Caco-2 (cell line): Measurements from ENCODE around the gene ESPL1. TPM values are rescaled to one million over a fixed set of nuclear protein-coding genes. Genes with fewer than 3 reads are reported as not detected.

Experiments
- BruUV-seq: library from RNA; stranded (reverse); fragments of 400-500 nt; replicated peaks from 2 replicates; lab custom pipeline; 2021; lab: Mats Ljungman, UMichigan
- CTCF ChIA-PET: fragments of 300-600 bp; sonication (Branson Sonifier 250); formaldehyde crosslinking; loops from one replicate; lab custom pipeline; 2022; ENCODE audit warnings: antibody characterized with exemption; lab: Charles Lee
- POLR2A ChIA-PET: fragments of 300-600 bp; sonication (Branson Sonifier 250); formaldehyde crosslinking; loops from one replicate; lab custom pipeline; 2022; ENCODE audit warnings: antibody characterized with exemption; lab: Charles Lee
- DNase-seq, 2 experiments: peaks; one replicate each; pipeline versions ENCODE4 v3.0.0 to v3.0.0-alpha.2; 2020 to 2022
- H3K27me3 ChIP-seq: replicated peaks from 2 replicates; pipeline ENCODE4 v1.6.0; 2011; ENCODE audit warnings: low read length; ENCODE audit not compliant: control insufficient read depth, insufficient read depth
- H3K36me3 ChIP-seq: 2 replicates; pipeline ENCODE4 v1.5.1; 2011; ENCODE audit warnings: low read length; ENCODE audit not compliant: control insufficient read depth, insufficient read depth
- H3K4me1 ChIP-seq: fragments of 250-450 bp; sonication (Bioruptor Pico); 2 replicates; pipeline ENCODE4 v1.5.1; 2020; ENCODE audit warnings: mild to moderate bottlenecking
- H3K4me3 ChIP-seq: 2 replicates; pipeline ENCODE4 v1.5.1; 2011; ENCODE audit warnings: low read depth, mild to moderate bottlenecking, control low read depth, low read length
- H3K9me3 ChIP-seq: fragments of 250-450 bp; sonication (Bioruptor Pico); 2 replicates; pipeline ENCODE4 v1.5.1; 2020; ENCODE audit warnings: mild to moderate bottlenecking, moderate library complexity
- H3K27ac Mint-ChIP-seq: one replicate; pipeline ENCODE4 v1.8.0; 2022; ENCODE audit warnings: mixed read lengths; ENCODE audit not compliant: unreplicated experiment
- H3K27me3 Mint-ChIP-seq: one replicate; pipeline ENCODE4 v1.8.0; 2022; ENCODE audit warnings: mixed read lengths; ENCODE audit not compliant: insufficient read depth, unreplicated experiment
- H3K36me3 Mint-ChIP-seq: one replicate; pipeline ENCODE4 v1.8.0; 2022; ENCODE audit warnings: mild to moderate bottlenecking, mixed read lengths; ENCODE audit not compliant: insufficient read depth, unreplicated experiment
- H3K4me1 Mint-ChIP-seq: one replicate; pipeline ENCODE4 v1.8.0; 2022; ENCODE audit warnings: low read depth, mixed read lengths; ENCODE audit not compliant: unreplicated experiment
- H3K4me3 Mint-ChIP-seq: one replicate; pipeline ENCODE4 v1.8.0; 2022; ENCODE audit warnings: mild to moderate bottlenecking, moderate library complexity, mixed read lengths; ENCODE audit not compliant: unreplicated experiment
- H3K9me3 Mint-ChIP-seq: one replicate; pipeline ENCODE4 v1.8.0; 2022; ENCODE audit warnings: mixed read lengths; ENCODE audit not compliant: unreplicated experiment
- intact Hi-C: fragments of 100-400 bp; cut with micrococcal nuclease; formaldehyde crosslinking; loops from one replicate; pipeline ENCODE4 v1.10.0; 2022; ENCODE audit not compliant: unreplicated experiment
- total RNA-seq: library from RNA; stranded (reverse); gene quantifications from 2 replicates; pipeline ENCODE4 v1.2.3, GENCODE V29; 2022
- TF ChIP-seq, protein P1 (sequence below), 2 experiments: fragments of 200-600 bp in 1 of 2; IDR thresholded peaks; 1 replicate in 1 of 2; 2 replicates in 1 of 2; pipeline versions ENCODE4 v1.5.1 to v1.8.0; 2011 to 2022; ENCODE audit warnings: antibody characterized with exemption in 1 of 2, control low read depth in 1 of 2, inconsistent platforms in 1 of 2, low read depth in 1 of 2, low read length in 1 of 2, mild to moderate bottlenecking in 1 of 2, moderate library complexity in 1 of 2; ENCODE audit not compliant: insufficient read depth in 1 of 2, severe bottlenecking in 1 of 2, unreplicated experiment in 1 of 2

The ESPL1 gene
- total RNA-seq, 1 experiment from 2014 or later, result 32.3 TPM

DNA sequence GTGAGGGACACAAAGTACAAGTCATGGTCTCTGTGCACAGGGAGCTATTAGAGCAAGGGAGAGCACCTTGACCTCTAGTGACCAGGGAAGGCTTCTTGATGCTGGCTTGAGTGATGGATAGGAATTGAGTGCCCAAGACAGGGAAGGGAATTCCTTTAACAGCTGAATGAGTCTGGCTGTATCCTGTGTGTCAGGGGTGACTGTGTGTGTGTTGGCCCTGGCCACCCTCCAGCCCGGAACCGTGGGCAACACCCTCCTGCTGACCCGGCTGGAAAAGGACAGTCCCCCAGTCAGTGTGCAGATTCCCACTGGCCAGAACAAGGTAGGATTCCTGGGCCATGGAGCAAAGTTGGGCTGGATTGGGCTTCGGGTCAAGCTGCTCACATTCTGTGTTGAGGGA, 21.8 kb downstream of the ESPL1 start:
- BruUV-seq, result no TSS peak
- Mint-ChIP-seq H3K4me3 (no peak overlapping the region), H3K36me3 (peaks cover 19% of the 10 kb centered on the region), H3K9me3 (no peaks in the 10 kb centered on the region), H3K27ac (no peak overlapping the region), H3K27me3 (no peaks in the 10 kb centered on the region), H3K4me1 (no peaks in the 10 kb centered on the region)
- Histone ChIP-seq H3K4me1 (no peaks in the 10 kb centered on the region), H3K36me3 (peaks cover 2% of the 10 kb centered on the region; the same call in 1 of the 2 replicates), H3K27me3 (no peaks in the 10 kb centered on the region), H3K4me3 (no peak overlapping the region), H3K9me3 (no peaks in the 10 kb centered on the region)
- no peak for DNase-seq
- ChIA-PET CTCF (interaction anchor here (4.8 kb wide), 1 partner anchor 77 kb away, joined by 41 read pairs; no protein-coding TSS in a partner anchor), POLR2A (no interaction called here)
- TF ChIP-seq, protein P1, sequence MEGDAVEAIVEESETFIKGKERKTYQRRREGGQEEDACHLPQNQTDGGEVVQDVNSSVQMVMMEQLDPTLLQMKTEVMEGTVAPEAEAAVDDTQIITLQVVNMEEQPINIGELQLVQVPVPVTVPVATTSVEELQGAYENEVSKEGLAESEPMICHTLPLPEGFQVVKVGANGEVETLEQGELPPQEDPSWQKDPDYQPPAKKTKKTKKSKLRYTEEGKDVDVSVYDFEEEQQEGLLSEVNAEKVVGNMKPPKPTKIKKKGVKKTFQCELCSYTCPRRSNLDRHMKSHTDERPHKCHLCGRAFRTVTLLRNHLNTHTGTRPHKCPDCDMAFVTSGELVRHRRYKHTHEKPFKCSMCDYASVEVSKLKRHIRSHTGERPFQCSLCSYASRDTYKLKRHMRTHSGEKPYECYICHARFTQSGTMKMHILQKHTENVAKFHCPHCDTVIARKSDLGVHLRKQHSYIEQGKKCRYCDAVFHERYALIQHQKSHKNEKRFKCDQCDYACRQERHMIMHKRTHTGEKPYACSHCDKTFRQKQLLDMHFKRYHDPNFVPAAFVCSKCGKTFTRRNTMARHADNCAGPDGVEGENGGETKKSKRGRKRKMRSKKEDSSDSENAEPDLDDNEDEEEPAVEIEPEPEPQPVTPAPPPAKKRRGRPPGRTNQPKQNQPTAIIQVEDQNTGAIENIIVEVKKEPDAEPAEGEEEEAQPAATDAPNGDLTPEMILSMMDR (IDR thresholded peaks at IDR 0.05; ENCODE audit: insufficient read depth in 1 of 2, low read depth in 1 of 2, low read length in 1 of 2, severe bottlenecking in 1 of 2, unreplicated experiment in 1 of 2), result no peak
- intact Hi-C loops, result no loop called here

- Histone ChIP-seq H3K36me3 (peaks cover 2% of the 10 kb centered on the region; the same call in 1 of the 2 replicates), H3K4me3 (no peak overlapping the region), H3K9me3 (no peaks in the 10 kb centered on the region), H3K4me1 (no peaks in the 10 kb centered on the region), H3K27me3 (no peaks in the 10 kb centered on the region)
- no TSS peak for BruUV-seq
- H3K4me3 Mint-ChIP-seq, result no peak overlapping the region
- intact Hi-C loops, result no loop called here
- H3K4me1 Mint-ChIP-seq, result no peaks in the 10 kb centered on the region
- CTCF ChIA-PET, result interaction anchor here (0.6 to 4.8 kb wide), 5 partner anchors 31 to 929 kb away, joined by 3 to 41 read pairs (median 3); partner anchors contain the start of gene AAAS
- no peak overlapping the region for H3K27ac Mint-ChIP-seq
- H3K36me3 Mint-ChIP-seq, result peaks cover 17% of the 10 kb centered on the region
- POLR2A ChIA-PET, result no interaction called here
- no peaks in the 10 kb centered on the region for H3K9me3 Mint-ChIP-seq
- DNase-seq, result no peak
- TF ChIP-seq, protein P1 (IDR thresholded peaks at IDR 0.05; ENCODE audit: insufficient read depth in 1 of 2, low read depth in 1 of 2, low read length in 1 of 2, severe bottlenecking in 1 of 2, unreplicated experiment in 1 of 2), result no peak
- H3K27me3 Mint-ChIP-seq, result no peaks in the 10 kb centered on the region
Observed at GRCh38 chr12:53290661-53291060, 22.6 kb downstream of the ESPL1 start.

DNA sequence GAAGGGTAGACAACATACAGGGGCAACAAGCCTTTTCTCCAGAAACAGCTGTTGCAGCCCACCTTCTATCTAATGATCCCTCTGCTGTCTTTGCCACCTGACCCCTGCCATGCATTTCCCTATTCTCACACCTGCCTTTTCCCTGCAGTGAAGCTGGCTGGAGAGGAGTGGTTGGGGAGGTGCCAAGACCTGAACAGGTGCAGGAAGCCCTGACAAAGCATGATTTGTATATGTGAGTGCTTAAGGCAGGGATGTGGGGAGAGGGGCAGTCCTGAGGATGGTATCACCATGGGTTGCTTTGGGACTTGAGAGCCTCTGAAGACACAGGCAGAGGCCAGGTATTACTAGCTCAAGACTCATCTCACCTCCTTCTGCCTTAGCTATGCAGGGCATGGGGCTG, 24.3 kb downstream of the ESPL1 start:
- intact Hi-C loops, result no loop called here
- CTCF ChIA-PET, result interaction anchor here (0.8 kb wide), 1 partner anchor 68 kb away, joined by 3 read pairs; no protein-coding TSS in a partner anchor

More for the DNA sequence above, 24.3 kb downstream of the ESPL1 start:
- Histone ChIP-seq H3K36me3 (peaks cover 2% of the 10 kb centered on the region; the same call in 1 of the 2 replicates), H3K4me1 (peaks cover 6% of the 10 kb centered on the region; the same call in 1 of the 2 replicates), H3K27me3 (no peaks in the 10 kb centered on the region), H3K9me3 (no peaks in the 10 kb centered on the region), H3K4me3 (no peak overlapping the region)
- no TSS peak for BruUV-seq
- H3K4me3 Mint-ChIP-seq, result no peak overlapping the region
- H3K9me3 Mint-ChIP-seq, result no peaks in the 10 kb centered on the region
- H3K36me3 Mint-ChIP-seq, result peaks cover 15% of the 10 kb centered on the region
- DNase-seq, result no peak
- POLR2A ChIA-PET, result no interaction called here
- H3K27me3 Mint-ChIP-seq, result no peaks in the 10 kb centered on the region
- no peak overlapping the region for H3K27ac Mint-ChIP-seq
- TF ChIP-seq, protein P1 (IDR thresholded peaks at IDR 0.05; ENCODE audit: insufficient read depth in 1 of 2, low read depth in 1 of 2, low read length in 1 of 2, severe bottlenecking in 1 of 2, unreplicated experiment in 1 of 2), result no peak
- peaks cover under 1% of the 10 kb centered on the region for H3K4me1 Mint-ChIP-seq
